Right lobe of liver (tissue), 4 donors: ENCODE results near the gene OLA1.

ENCODE experiments used
- POLR2A ChIP-seq: fragments of 450-650 bp; IDR thresholded peaks from one replicate; pipeline ENCODE4 v1.6.1; 2017; ENCODE audit warnings: antibody characterized with exemption, mild to moderate bottlenecking
- TF ChIP-seq, protein P1 (sequence below), 4 donors: fragments of 200-600 bp in 3 of 4; fragments of 450-650 bp in 1 of 4; IDR thresholded peaks; one replicate each; pipeline versions ENCODE4 v1.5.1 to v1.8.0; 2016 to 2022; ENCODE audit warnings: antibody characterized with exemption in 4 of 4, mild to moderate bottlenecking in 2 of 4
- donor health status: DM: no; HTN: no; CAD: no.
- donor health status: DM: no; HTN: no; CAD: no.
- donor health status: DM: no; HTN: yes; CAD: no.

GRCh38 chr2:174071321-174071720 lies 177.0 kb downstream of the OLA1 start:
- TF ChIP-seq, protein P1, sequence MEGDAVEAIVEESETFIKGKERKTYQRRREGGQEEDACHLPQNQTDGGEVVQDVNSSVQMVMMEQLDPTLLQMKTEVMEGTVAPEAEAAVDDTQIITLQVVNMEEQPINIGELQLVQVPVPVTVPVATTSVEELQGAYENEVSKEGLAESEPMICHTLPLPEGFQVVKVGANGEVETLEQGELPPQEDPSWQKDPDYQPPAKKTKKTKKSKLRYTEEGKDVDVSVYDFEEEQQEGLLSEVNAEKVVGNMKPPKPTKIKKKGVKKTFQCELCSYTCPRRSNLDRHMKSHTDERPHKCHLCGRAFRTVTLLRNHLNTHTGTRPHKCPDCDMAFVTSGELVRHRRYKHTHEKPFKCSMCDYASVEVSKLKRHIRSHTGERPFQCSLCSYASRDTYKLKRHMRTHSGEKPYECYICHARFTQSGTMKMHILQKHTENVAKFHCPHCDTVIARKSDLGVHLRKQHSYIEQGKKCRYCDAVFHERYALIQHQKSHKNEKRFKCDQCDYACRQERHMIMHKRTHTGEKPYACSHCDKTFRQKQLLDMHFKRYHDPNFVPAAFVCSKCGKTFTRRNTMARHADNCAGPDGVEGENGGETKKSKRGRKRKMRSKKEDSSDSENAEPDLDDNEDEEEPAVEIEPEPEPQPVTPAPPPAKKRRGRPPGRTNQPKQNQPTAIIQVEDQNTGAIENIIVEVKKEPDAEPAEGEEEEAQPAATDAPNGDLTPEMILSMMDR (IDR thresholded peaks at IDR 0.05) = no peak
- TF ChIP-seq POLR2A = no peak
